Natural killer cell (primary cell): ENCODE measurements around the gene FXYD6. TPM values are rescaled to one million over a fixed set of nuclear protein-coding genes. Genes with fewer than 3 reads are reported as not detected.

ENCODE experiments used
- ATAC-seq, 3 donors: fragments of 150-1000 bp in 2 of 3; fragments of 200-7000 bp in 1 of 3; cut with Tn5 transposase; 1 replicate in 1 of 3; 2 replicates in 2 of 3; pipeline ENCODE4 v1.10.0; 2021; ENCODE audit warnings: mild to moderate bottlenecking in 2 of 3, moderate library complexity in 2 of 3
- DNase-seq, 2 donors: peaks; one replicate each; pipeline versions ENCODE4 v3.0.0 to v3.0.0-alpha.2; 2013 to 2021; ENCODE audit warnings: mixed read lengths in 1 of 2
- H3K27ac ChIP-seq: one replicate; pipeline ENCODE4 v1.5.1; 2013; ENCODE audit warnings: mild to moderate bottlenecking, low read length
- H3K27me3 ChIP-seq: one replicate; pipeline ENCODE4 v1.6.1; 2013; ENCODE audit warnings: low read length; ENCODE audit not compliant: control insufficient read depth, insufficient read depth
- H3K36me3 ChIP-seq: one replicate; pipeline ENCODE4 v1.6.1; 2013; ENCODE audit warnings: low read length; ENCODE audit not compliant: control insufficient read depth, insufficient read depth
- H3K4me1 ChIP-seq: one replicate; pipeline ENCODE4 v1.6.1; 2013; ENCODE audit warnings: low read length; ENCODE audit not compliant: control insufficient read depth, insufficient read depth
- H3K4me3 ChIP-seq: one replicate; pipeline ENCODE4 v1.5.1; 2013; ENCODE audit warnings: low read length
- H3K9me3 ChIP-seq: one replicate; pipeline ENCODE4 v1.6.1; 2013; ENCODE audit warnings: low read length; ENCODE audit not compliant: control insufficient read depth, insufficient read depth
- H3K27ac Mint-ChIP-seq, 2 donors: one replicate each; pipeline ENCODE4 v1.8.0; 2022; ENCODE audit warnings: mild to moderate bottlenecking in 2 of 2, mixed read lengths in 2 of 2, moderate library complexity in 1 of 2
- H3K27me3 Mint-ChIP-seq, 2 donors: one replicate each; pipeline ENCODE4 v1.8.0; 2022; ENCODE audit warnings: low read depth in 2 of 2, mixed read lengths in 2 of 2
- H3K36me3 Mint-ChIP-seq: one replicate; pipeline ENCODE4 v1.8.0; 2022; ENCODE audit warnings: mixed read lengths
- H3K4me1 Mint-ChIP-seq, 2 donors: one replicate each; pipeline ENCODE4 v1.8.0; 2022; ENCODE audit warnings: mixed read lengths in 2 of 2
- H3K4me3 Mint-ChIP-seq: one replicate; pipeline ENCODE4 v1.8.0; 2022; ENCODE audit warnings: mild to moderate bottlenecking, moderate library complexity, mixed read lengths
- H3K9me3 Mint-ChIP-seq, 2 donors: one replicate each; pipeline ENCODE4 v1.8.0; 2022; ENCODE audit warnings: mixed read lengths in 2 of 2
- CTCF ChIP-seq: fragments of 200-600 bp; IDR thresholded peaks from one replicate; pipeline ENCODE4 v1.8.0; 2022; ENCODE audit warnings: antibody characterized with exemption
- WGBS: methylation state at CpG from one replicate; pipeline ENCODE4 v1.1.7; 2013; ENCODE audit warnings: missing lambda C conversion rate; ENCODE audit not compliant: insufficient coverage; 5-methylcytosine and 5-hydroxymethylcytosine counted together
- intact Hi-C: fragments of 100-400 bp; cut with micrococcal nuclease; formaldehyde crosslinking; loops from one replicate; pipeline ENCODE4 v1.14.2; 2022
- total RNA-seq, 4 donors: library from RNA; stranded (reverse); fragments of 120-200 nt in 1 of 4; gene quantifications; one replicate each; pipeline versions ENCODE4 v1.2.3 to v1.2.4, GENCODE V29; 2013 to 2022

Gene FXYD6
- total RNA-seq, 3 donors from 2014 or later (not counting 1 experiment from before 2014, with no cell fraction given) = 0.20 to 0.90 TPM; not detected in 1

- no peak overlapping the region for H3K4me3 Mint-ChIP-seq
- no peak for TF ChIP-seq CTCF
- H3K36me3 ChIP-seq = no peaks in the 10 kb centered on the region
- no peaks in the 10 kb centered on the region for H3K9me3 Mint-ChIP-seq
- H3K27ac Mint-ChIP-seq = peak overlapping the region in 1 of 2 donors; percentile 15
- H3K27ac ChIP-seq = no peak overlapping the region
- H3K4me3 ChIP-seq = no peak overlapping the region
- no peaks in the 10 kb centered on the region for H3K36me3 Mint-ChIP-seq
- no peak for ATAC-seq
- H3K27me3 ChIP-seq = peaks cover 2% of the 10 kb centered on the region
- H3K4me1 Mint-ChIP-seq = peaks cover 10 to 44% of the 10 kb centered on the region in 2 donors
- H3K9me3 ChIP-seq = no peaks in the 10 kb centered on the region
- peaks cover 0 to 6% of the 10 kb centered on the region in 2 donors for H3K27me3 Mint-ChIP-seq
- DNase-seq = no peak
- intact Hi-C loops = no loop called here
- H3K4me1 ChIP-seq = peaks cover 74% of the 10 kb centered on the region
- WGBS = 94% methylated on average over 11 of the region's 11 CpGs
Observed at GRCh38 chr11:117820071-117820470, 56.4 kb downstream of the FXYD6 start.

- intact Hi-C loops = no loop called here
- WGBS = 91% methylated on average over 10 of the region's 10 CpGs
- peak overlapping the region in 1 of 2 donors; percentile 90 for H3K27ac Mint-ChIP-seq
Observed at GRCh38 chr11:117819096-117820040, 57.1 kb downstream of the FXYD6 start.

GRCh38 chr11:117818041-117818873, 58.2 kb downstream of the FXYD6 start:
- Mint-ChIP-seq H3K27ac (peak overlapping the region in 1 of 2 donors; percentile 90), H3K9me3 (no peaks in the 10 kb centered on the region), H3K27me3 (peaks cover 0 to 6% of the 10 kb centered on the region in 2 donors), H3K36me3 (no peaks in the 10 kb centered on the region), H3K4me3 (no peak overlapping the region), H3K4me1 (peaks cover 16 to 47% of the 10 kb centered on the region in 2 donors)
- peak; percentile 32 to 39 (median 34) for ATAC-seq
- peak in 1 of 2 donors; percentile 74 for DNase-seq
- intact Hi-C loops = no loop called here
- H3K4me1 ChIP-seq = peaks cover 67% of the 10 kb centered on the region
- peak; percentile 62 for TF ChIP-seq CTCF
- no peaks in the 10 kb centered on the region for H3K36me3 ChIP-seq
- no peak overlapping the region for H3K4me3 ChIP-seq
- peak overlapping the region; percentile 34 for H3K27ac ChIP-seq
- WGBS = 44% methylated on average over 9 of the region's 9 CpGs
- no peaks in the 10 kb centered on the region for H3K9me3 ChIP-seq
- H3K27me3 ChIP-seq = peaks cover 2% of the 10 kb centered on the region

More at GRCh38 chr11:117819096-117820040, 57.1 kb downstream of the FXYD6 start:
- H3K9me3 ChIP-seq = no peaks in the 10 kb centered on the region
- H3K27ac ChIP-seq = no peak overlapping the region
- ATAC-seq = no peak
- H3K4me3 Mint-ChIP-seq = no peak overlapping the region
- H3K4me1 ChIP-seq = peaks cover 74% of the 10 kb centered on the region
- no peak for DNase-seq
- TF ChIP-seq CTCF = no peak
- no peaks in the 10 kb centered on the region for H3K36me3 ChIP-seq
- no peaks in the 10 kb centered on the region for H3K9me3 Mint-ChIP-seq
- no peak overlapping the region for H3K4me3 ChIP-seq
- peaks cover 16 to 50% of the 10 kb centered on the region in 2 donors for H3K4me1 Mint-ChIP-seq
- H3K36me3 Mint-ChIP-seq = no peaks in the 10 kb centered on the region
- H3K27me3 ChIP-seq = peaks cover 2% of the 10 kb centered on the region
- peaks cover 0 to 6% of the 10 kb centered on the region in 2 donors for H3K27me3 Mint-ChIP-seq
